Mammary epithelial cell (primary cell): Measurements from ENCODE around the gene CALCOCO1.

Experiments used
- CTCF ChIP-seq, 2 donors: IDR thresholded peaks in 1 of 2; conservative IDR thresholded peaks in 1 of 2; 2 replicates each; pipeline ENCODE4 v1.5.1; 2011 to 2012; ENCODE audit warnings: inconsistent platforms in 2 of 2, low read length in 2 of 2, mild to moderate bottlenecking in 2 of 2, control low read depth in 1 of 2, low read depth in 1 of 2; ENCODE audit not compliant: insufficient read depth in 1 of 2; ENCODE audit errors: extremely low read depth in 1 of 2
- EZH2 ChIP-seq: IDR thresholded peaks from 2 replicates; pipeline ENCODE4 v1.6.1; 2012; ENCODE audit warnings: low read length, inconsistent platforms, borderline replicate concordance

- TF ChIP-seq CTCF (conservative IDR thresholded peaks at IDR 0.05 in 1 of 2, IDR thresholded peaks at IDR 0.05 in 1 of 2; ENCODE audit: extremely low read depth in 1 of 2, insufficient read depth in 1 of 2, low read depth in 1 of 2, low read length in 2 of 2) (no peak), EZH2 (no peak)
Observed at GRCh38 chr12:53733807-53734200, 6.6 kb upstream of the CALCOCO1 start.
